Gastrocnemius medialis (tissue), 4 donors: Measurements from ENCODE around the gene CCNQ. TPM values are rescaled to one million over a fixed set of nuclear protein-coding genes. Genes with fewer than 3 reads are reported as not detected.

ENCODE experiments used
- ATAC-seq, 2 donors: fragments of 150-250 bp; one replicate each; pipeline ENCODE4 v1.9.1; 2016
- DNase-seq, 2 donors: peaks; one replicate each; pipeline ENCODE4 v3.0.0-alpha.2; 2019
- H3K27ac ChIP-seq, 4 donors: fragments of 200-600 bp; sonication (generic); 1 replicate in 1 of 4; 2 replicates in 3 of 4; pipeline ENCODE4 v1.5.1; 2016 to 2018; ENCODE audit warnings: mild to moderate bottlenecking in 2 of 4, moderate library complexity in 1 of 4
- H3K27me3 ChIP-seq, 3 donors: fragments of 200-600 bp; sonication (generic) in 2 of 3; 1 replicate in 1 of 3; 2 replicates in 2 of 3; pipeline versions ENCODE4 v1.5.1 to v1.6.0; 2016 to 2019; ENCODE audit warnings: mild to moderate bottlenecking in 1 of 3, moderate library complexity in 1 of 3
- H3K36me3 ChIP-seq, 2 donors: fragments of 200-600 bp; sonication (generic) in 1 of 2; one replicate each; pipeline ENCODE4 v1.5.1; 2017 to 2018
- H3K4me1 ChIP-seq, 2 donors: fragments of 200-600 bp; sonication (generic) in 1 of 2; one replicate each; pipeline ENCODE4 v1.5.1; 2016 to 2017; ENCODE audit warnings: mild to moderate bottlenecking in 2 of 2
- H3K4me3 ChIP-seq, 4 donors: fragments of 200-600 bp; sonication (generic) in 3 of 4; 1 replicate in 1 of 4; 2 replicates in 3 of 4; pipeline ENCODE4 v1.5.1; 2016 to 2019; ENCODE audit warnings: mild to moderate bottlenecking in 2 of 4
- H3K9me3 ChIP-seq, 3 donors: fragments of 200-600 bp; sonication (generic) in 2 of 3; 1 replicate in 1 of 3; 2 replicates in 2 of 3; pipeline ENCODE4 v1.5.1; 2016 to 2019
- POLR2A ChIP-seq, 2 donors: fragments of 450-650 bp; IDR thresholded peaks; one replicate each; pipeline ENCODE4 v1.6.1; 2017; ENCODE audit warnings: antibody characterized with exemption in 2 of 2, mild to moderate bottlenecking in 2 of 2, moderate library complexity in 2 of 2
- in situ Hi-C, 4 donors: fragments of 200-750 bp; cut with MboI; loops; one replicate each; pipeline versions ENCODE4 v1.15.0 to v1.8.0; 2017; ENCODE audit warnings: low sequenced_read_pairs in 4 of 4
- intact Hi-C: fragments of 100-400 bp; cut with DNase I; formaldehyde crosslinking; loops from one replicate; pipeline ENCODE4 v1.15.1; 2023; ENCODE audit warnings: low total_unique reads
- total RNA-seq, 4 donors: library from RNA; depleted of rRNA; stranded (reverse); fragments of >200 nt; gene quantifications; one replicate each; pipeline versions ENCODE4 v1.1.0 to v1.2.3, GENCODE V29; 2016
- TF ChIP-seq, protein P1 (sequence below), 5 experiments: fragments of 450-650 bp in 3 of 5; fragments of 200-600 bp in 2 of 5; sonication (generic) in 2 of 5; IDR thresholded peaks in 4 of 5; conservative IDR thresholded peaks in 1 of 5; 1 replicate in 4 of 5; 2 replicates in 1 of 5; pipeline ENCODE4 v1.5.1; 2016 to 2019; ENCODE audit warnings: antibody characterized with exemption in 5 of 5, mild to moderate bottlenecking in 3 of 5, moderate library complexity in 3 of 5

CCNQ gene
- total RNA-seq, 4 donors from 2014 or later: 48.4 to 61.5 (median 52.8) TPM

DNA sequence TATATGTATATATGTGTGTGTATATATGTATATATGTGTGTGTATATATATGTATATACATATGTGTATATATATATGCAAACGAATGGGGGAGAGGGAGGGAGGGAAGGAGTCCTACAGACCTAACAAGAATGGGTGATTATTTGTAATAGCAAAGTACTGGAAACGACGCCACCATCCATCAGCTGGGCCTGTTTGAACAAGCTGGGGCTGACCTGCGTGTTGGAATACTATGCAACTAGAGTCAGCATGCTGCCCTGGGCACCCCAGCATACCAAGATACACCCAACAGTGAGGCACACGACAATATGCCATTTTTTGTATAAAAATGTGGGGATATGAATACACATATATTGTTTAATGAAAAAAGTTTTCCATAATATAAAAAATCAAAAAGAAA is 21.6 kb upstream of the CCNQ start:
- peaks cover 0 to 6% (median 5%) of the 10 kb centered on the region in 3 donors for H3K27me3 ChIP-seq
- H3K9me3 ChIP-seq: no peaks in the 10 kb centered on the region
- H3K4me3 ChIP-seq: no peak overlapping the region
- intact Hi-C loops (no loop called here), in situ Hi-C loops (no loop called here)
- H3K27ac ChIP-seq: no peak overlapping the region
- H3K36me3 ChIP-seq: no peaks in the 10 kb centered on the region
- ATAC-seq: no peak
- no peak for DNase-seq
- no peaks in the 10 kb centered on the region for H3K4me1 ChIP-seq
- TF ChIP-seq POLR2A (IDR thresholded peaks at IDR 0.05): no peak
- TF ChIP-seq, protein P1, sequence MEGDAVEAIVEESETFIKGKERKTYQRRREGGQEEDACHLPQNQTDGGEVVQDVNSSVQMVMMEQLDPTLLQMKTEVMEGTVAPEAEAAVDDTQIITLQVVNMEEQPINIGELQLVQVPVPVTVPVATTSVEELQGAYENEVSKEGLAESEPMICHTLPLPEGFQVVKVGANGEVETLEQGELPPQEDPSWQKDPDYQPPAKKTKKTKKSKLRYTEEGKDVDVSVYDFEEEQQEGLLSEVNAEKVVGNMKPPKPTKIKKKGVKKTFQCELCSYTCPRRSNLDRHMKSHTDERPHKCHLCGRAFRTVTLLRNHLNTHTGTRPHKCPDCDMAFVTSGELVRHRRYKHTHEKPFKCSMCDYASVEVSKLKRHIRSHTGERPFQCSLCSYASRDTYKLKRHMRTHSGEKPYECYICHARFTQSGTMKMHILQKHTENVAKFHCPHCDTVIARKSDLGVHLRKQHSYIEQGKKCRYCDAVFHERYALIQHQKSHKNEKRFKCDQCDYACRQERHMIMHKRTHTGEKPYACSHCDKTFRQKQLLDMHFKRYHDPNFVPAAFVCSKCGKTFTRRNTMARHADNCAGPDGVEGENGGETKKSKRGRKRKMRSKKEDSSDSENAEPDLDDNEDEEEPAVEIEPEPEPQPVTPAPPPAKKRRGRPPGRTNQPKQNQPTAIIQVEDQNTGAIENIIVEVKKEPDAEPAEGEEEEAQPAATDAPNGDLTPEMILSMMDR (IDR thresholded peaks at IDR 0.05 in 4 of 5, conservative IDR thresholded peaks at IDR 0.05 in 1 of 5): no peak

DNA sequence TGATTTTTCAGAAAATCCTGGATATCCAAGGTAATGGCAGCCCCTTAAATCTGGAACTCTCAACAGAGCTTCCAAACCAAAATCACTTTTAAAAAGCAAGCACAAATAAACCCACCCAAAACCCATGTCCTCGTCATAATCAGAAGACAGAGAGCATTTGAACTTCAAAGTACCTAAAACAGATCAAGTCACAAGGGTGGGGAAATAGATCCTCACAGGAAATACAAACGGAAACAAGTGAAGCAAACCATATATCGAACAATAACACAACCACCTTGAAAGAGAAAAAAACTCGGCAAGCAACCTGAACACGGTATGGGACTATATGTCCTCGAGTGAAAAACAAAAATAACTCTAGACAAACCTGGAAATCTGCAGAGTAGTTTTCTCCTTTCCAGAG is 15.9 kb upstream of the CCNQ start:
- intact Hi-C loops (no loop called here), in situ Hi-C loops (no loop called here)
- ATAC-seq: no peak
- TF ChIP-seq, protein P1 (IDR thresholded peaks at IDR 0.05 in 4 of 5, conservative IDR thresholded peaks at IDR 0.05 in 1 of 5): no peak
- TF ChIP-seq POLR2A (IDR thresholded peaks at IDR 0.05): no peak
- H3K27me3 ChIP-seq: peaks cover 0 to 10% (median 5%) of the 10 kb centered on the region in 3 donors
- peaks cover 0 to 7% of the 10 kb centered on the region in 2 donors for H3K4me1 ChIP-seq
- H3K4me3 ChIP-seq: no peak overlapping the region
- H3K27ac ChIP-seq: no peak overlapping the region
- H3K9me3 ChIP-seq: no peaks in the 10 kb centered on the region
- H3K36me3 ChIP-seq: no peaks in the 10 kb centered on the region
- DNase-seq: no peak

DNA sequence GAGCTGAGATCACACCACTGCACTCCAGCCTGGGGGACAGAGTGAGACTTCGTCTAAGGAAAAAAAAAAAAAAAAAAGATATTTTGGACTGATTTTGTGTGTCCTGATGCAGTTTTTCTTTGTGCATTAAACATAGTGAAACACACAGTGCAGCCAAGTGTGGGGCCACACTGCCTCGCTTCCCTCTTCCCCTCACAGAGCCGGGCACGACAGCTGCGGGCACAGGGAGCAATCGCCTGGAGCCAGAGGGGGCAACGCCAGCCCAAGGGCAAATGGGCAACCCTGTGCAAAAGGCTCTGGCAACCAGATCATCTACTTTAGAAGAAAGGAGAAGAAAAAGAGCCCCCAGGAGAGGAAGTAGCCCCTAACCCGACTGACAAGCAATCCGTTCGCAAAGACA is 13.5 kb upstream of the CCNQ start:
- Histone ChIP-seq H3K4me1 (peaks cover 0 to 7% of the 10 kb centered on the region in 2 donors), H3K4me3 (no peak overlapping the region), H3K9me3 (no peaks in the 10 kb centered on the region), H3K27ac (no peak overlapping the region), H3K27me3 (peaks cover 0 to 8% (median 5%) of the 10 kb centered on the region in 3 donors), H3K36me3 (no peaks in the 10 kb centered on the region)
- ATAC-seq: no peak
- in situ Hi-C loops: no loop called here
- no peak for DNase-seq
- no peak for TF ChIP-seq POLR2A (IDR thresholded peaks at IDR 0.05)
- TF ChIP-seq, protein P1 (IDR thresholded peaks at IDR 0.05 in 4 of 5, conservative IDR thresholded peaks at IDR 0.05 in 1 of 5): no peak
- intact Hi-C loops: no loop called here

DNA sequence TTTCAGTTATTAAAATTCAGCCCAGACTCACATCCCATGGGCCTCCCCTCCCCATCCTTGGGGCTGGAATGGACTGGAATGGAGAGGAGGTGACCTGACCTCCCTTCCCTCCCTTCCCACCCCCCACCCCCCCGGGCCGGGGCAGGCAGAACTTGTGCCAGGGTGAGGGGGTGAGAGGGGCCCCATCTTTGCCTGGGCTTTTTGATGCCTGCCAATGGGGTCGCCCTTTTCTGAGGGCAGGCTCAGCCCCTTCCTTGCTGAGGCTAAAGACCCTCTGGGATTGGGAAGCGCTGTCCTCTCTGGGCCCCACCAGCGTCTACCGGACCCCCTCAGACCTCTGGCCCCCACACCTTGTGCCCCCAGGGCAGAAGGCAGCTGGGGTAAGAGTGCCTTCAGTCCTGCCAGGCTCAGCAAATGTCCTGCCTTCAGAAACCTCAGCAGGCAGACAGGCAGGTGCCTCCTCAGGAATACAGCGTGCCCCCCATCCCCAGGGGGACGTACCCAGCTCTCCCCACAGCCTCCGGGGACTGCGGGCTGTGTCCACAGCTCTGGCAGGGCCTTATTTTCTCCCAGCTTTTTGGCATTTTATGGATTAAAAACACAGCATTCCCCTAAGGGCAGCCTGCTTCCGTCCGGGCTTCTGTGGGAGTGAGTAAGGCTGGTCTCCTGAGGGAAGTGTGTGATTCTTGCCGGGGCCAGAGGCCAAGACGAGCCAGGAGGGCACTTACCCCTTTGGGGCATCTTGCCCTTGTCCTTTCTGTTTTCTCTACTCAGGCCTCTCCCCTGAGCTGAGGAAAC is 12.6 kb upstream of the CCNQ start:
- DNase-seq (no peak), ATAC-seq (no peak)
- Histone ChIP-seq H3K27ac (no peak overlapping the region), H3K36me3 (no peaks in the 10 kb centered on the region), H3K4me3 (no peak overlapping the region), H3K4me1 (peaks cover 0 to 7% of the 10 kb centered on the region in 2 donors), H3K9me3 (no peaks in the 10 kb centered on the region), H3K27me3 (peaks cover 0 to 8% (median 5%) of the 10 kb centered on the region in 3 donors)
- in situ Hi-C loops: no loop called here
- TF ChIP-seq POLR2A (IDR thresholded peaks at IDR 0.05): no peak
- TF ChIP-seq, protein P1 (IDR thresholded peaks at IDR 0.05 in 4 of 5, conservative IDR thresholded peaks at IDR 0.05 in 1 of 5): no peak
- intact Hi-C loops: no loop called here
